ENCODE data around the gene FBLN1.

DNA sequence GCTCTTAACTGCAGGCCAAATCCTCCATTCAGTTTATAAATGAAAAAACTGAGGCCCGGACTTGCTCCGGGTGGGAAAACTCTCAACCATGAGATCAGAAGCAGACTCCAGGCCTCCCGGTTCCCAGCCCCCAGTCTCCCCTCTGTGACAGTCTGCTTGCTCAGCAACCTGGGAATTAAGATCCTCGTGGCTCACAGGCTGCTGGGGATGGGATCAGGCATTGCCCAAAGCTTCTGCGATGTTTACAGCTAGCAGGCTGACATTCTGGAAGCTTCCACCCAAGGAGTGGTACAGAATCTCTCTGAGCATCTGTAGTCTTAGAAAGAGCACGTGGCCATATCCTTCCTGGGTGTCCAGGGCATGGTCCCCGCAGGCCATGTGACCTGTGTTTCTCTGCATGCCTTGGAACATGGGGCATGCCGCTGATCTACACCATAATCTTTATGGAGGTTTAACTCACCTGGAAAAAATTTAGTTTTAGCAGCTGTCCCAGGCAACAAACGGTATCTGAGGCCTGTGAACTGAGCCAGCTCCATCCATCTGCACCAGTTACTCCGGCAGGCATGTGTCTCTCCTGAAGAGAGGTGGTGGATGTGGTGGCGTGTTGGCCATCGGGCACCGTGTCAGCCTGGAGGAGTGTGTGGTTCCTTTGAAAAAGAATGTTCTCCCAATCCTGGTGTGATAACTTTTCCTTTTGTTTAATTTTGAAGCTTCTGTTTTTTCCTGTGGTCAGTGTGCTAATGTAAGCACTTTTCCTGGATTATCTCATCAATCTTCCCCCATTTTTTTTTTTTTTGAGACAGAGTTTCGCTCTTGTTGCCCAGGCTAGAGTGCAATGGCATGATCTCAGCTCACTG, 7.9 kb downstream of the FBLN1 start:
- TF ChIP-seq POLR2A (IDR thresholded peaks at IDR 0.05; ENCODE audit: low read length): no peak
- no peak for TF ChIP-seq GATA1 (IDR thresholded peaks at IDR 0.05; ENCODE audit: low read depth, low read length)
